ENCODE measurements around the gene MYO1B.

MYO1B gene

GRCh38 chr2:191296083-191297006, 51.1 kb downstream of the MYO1B start:
- DNase-seq (ENCODE audit: extremely low read depth in 1 of 2, low read depth in 1 of 2): no peak

GRCh38 chr2:191297033-191297432, 51.8 kb downstream of the MYO1B start:
- DNase-seq (ENCODE audit: extremely low read depth in 1 of 2, low read depth in 1 of 2): no peak

DNA sequence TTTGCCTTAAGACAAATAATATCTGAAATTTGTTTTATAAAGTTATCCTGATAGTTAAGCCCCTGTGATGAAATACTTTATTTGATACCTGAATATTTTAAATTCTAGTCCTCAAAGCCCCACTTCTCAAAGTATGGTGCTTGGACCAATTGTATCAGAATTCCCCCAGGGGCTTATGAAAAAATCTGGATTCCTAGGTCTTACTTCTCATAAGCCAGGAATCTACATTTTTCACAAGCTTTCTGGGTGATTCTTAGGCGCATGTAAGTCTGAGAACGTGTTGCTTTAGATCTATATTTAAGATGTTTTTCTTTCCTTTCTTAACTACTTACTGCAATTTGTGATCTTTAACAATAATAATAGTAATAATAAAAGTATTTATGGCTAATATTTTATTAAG, 53.1 kb downstream of the MYO1B start:
- DNase-seq (ENCODE audit: extremely low read depth in 1 of 2, low read depth in 1 of 2): no peak

DNA sequence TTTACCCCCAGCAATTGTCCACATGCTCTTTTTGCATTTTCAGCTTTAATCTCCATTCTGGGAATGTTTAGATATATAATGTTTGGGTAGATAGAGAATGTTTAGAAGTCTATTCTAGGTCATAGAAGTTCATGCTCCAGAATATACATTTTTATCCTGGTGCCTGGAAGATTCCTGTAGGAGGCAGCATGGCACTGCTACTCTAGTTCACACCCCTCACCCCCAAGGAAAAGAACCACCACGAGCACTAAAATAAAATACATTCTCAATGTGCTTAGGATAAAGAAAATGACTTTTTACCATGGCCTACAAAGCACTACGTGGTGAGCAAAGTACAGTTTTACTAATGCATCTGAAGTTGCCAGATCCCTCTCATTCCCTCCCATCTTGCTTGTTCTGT, 53.8 kb downstream of the MYO1B start:
- DNase-seq (ENCODE audit: extremely low read depth in 1 of 2, low read depth in 1 of 2): no peak

DNA sequence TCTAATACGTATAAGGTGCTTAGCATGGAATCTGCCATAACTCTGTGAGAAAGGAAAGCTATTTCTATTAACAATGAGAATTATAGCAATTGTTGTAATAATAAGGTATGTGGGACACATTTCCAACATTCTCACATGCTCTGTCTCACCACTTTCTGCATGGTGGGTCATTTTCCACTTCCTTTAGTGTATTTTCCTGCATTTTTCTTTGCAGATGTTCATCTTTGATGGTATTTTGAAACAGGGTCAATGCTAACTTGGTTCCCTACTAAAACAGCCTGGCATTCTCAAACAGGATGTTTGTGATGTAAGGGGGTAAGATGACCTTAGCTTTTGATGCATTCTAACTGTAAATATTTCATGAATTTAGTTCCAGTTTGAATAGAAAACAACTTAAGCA, 54.7 kb downstream of the MYO1B start:
- DNase-seq (ENCODE audit: extremely low read depth in 1 of 2, low read depth in 1 of 2): no peak

GRCh38 chr2:191301971-191302370, 56.8 kb downstream of the MYO1B start:
- DNase-seq (ENCODE audit: extremely low read depth in 1 of 2, low read depth in 1 of 2): no peak

DNA sequence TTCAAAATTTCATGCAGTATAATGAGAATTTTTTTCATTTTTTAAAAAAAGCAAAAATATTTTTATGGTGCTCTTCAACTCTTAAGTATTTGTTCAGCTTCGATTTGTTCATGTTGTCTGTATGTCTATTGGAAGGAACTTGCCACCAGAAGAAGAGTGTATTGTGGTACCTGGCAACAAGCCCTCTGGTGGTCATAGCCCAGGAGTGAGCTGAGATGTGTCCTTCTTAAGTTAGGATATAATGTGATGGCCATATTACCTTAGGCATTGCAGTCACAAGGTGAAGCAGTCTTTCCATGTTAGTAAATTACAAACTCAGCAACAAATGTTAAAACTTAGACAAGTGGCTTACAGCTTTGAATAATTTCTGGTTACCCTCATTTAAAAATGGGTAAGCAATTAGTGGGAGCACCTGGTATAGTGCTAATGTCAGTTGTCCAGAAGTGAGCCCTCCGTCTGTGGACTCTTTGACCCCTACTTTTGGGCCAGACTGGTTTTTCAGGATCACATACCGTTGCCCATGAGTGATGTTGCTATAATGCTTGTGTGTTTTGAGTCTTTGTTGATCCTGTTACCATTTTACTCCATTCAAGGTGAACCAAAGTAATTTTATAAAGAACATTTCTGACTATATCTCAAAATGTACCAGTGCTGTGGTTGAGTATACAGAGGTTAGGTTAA, 57.4 kb downstream of the MYO1B start:
- DNase-seq (ENCODE audit: extremely low read depth in 1 of 2, low read depth in 1 of 2): no peak

DNA sequence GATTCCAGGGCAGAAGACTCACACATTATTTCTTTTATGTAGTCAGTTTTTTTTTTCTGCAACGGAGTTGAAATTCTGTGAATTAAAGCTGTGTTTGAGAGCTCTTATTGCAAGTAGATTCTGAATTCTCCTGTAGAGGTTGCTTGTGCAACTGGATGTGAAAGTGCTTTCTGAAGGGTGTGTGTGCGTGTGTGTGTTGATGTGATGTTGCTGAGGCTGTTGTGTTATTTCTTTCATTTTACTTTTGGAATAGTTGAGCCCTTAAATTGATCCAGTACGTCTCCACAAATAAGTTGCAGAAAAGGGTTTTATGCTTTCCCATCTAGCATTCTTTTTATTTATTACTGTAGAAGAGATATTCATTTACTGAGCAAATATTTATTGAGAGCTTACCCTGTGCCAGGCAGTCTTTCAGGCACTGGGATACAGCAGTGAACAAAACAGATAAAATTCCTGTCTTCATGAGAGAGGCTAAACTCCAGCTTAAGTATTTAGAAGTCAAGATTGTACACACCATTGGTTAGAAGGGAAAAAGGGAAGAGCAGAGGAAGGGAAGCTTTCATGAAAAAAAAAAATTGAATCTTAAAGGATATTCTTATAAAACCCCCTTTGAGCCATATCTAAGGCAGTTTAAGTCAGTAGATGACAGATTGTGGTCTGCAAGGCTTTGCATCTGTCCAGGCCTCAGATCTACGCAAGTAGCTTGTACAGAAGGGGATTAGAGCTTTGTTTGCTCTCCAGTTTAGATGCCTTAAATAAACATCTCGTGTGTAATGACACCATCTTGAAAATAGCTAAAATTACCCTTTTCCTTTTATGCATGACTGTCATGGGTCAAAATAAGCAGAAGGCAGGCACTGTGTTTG, 58.2 kb downstream of the MYO1B start:
- DNase-seq (ENCODE audit: extremely low read depth in 1 of 2, low read depth in 1 of 2): no peak

- DNase-seq (ENCODE audit: extremely low read depth in 1 of 2, low read depth in 1 of 2): no peak
Observed at GRCh38 chr2:191304939-191305875, 60.0 kb downstream of the MYO1B start.

GRCh38 chr2:191308026-191308425, 62.8 kb downstream of the MYO1B start:
- no peak for DNase-seq (ENCODE audit: extremely low read depth in 1 of 2, low read depth in 1 of 2)

DNA sequence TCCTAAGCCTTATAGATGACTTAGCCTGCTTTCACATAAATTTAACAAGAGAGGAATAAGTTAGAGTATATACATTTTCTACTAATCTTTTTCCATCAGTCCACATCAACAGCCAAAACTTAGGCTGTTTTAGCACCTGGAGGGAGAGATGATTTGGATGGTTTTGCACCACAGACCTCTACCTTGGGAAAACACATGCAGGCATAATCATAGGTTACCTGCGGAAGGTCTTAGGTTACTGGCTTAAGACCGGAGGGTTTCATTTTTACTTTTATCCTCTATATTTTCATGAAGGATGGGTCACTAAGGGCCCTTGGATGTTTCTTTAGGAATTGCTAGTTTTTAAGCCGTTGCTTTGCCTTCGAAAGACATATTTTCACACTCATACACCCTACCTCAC, 66.0 kb downstream of the MYO1B start:
- no peak for DNase-seq (ENCODE audit: extremely low read depth in 1 of 2, low read depth in 1 of 2)

DNA sequence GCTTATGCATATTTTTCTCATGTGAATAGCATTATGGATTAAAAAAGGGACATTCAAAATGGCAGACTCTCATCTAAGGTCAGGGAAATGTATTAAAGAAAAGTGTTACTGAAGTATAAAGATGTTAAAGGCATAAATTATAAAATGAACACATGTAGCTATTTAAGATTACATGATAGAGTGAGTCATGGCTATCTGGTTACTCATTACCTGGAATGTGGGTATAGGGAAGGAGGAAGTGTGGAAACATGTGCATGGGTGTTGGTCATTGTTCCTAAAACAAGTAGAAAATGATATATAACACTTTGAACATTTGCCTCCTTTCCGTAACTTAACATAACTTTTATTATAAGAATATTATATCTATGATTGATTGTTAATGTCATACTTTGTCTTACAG, 66.4 kb downstream of the MYO1B start:
- DNase-seq (ENCODE audit: extremely low read depth in 1 of 2, low read depth in 1 of 2): no peak

DNA sequence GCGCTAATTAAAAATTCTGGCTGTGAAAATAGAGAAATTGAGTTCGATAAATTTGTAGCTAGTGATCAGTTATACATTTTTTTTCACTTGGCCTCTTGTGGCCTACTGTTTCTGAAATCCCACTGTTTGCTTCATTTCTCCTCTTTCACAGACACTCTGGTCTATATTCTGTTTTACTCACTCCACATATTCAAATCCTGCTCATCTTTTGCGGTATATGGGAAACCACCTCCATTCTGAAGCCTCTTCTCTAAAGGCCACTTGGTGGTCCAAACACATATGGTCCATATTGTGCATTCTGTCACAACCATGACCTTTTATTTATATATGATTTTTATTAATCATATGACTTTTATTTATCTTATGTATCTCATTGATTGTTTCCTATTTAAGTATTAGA, 67.0 kb downstream of the MYO1B start:
- no peak for DNase-seq (ENCODE audit: extremely low read depth in 1 of 2, low read depth in 1 of 2)

DNA sequence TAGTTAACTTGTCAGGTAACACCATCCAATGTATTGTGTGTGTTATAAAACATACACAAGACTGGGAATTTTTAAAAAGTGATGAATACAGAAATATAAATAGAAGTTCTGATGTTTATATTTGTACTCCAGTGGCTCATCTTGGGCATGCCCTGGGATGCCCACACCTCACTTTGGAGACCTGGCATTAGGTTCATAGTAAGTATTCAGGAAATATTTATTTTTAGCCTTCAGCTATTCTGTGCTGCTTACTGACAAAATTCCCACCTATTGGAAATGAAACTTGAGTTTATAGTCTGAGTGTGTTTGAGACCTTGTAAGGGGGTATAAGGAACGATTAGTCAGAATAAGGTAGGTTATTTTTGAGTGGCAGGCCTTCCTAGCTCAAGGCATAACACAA, 67.5 kb downstream of the MYO1B start:
- no peak for DNase-seq (ENCODE audit: extremely low read depth in 1 of 2, low read depth in 1 of 2)

- DNase-seq (ENCODE audit: extremely low read depth in 1 of 2, low read depth in 1 of 2): no peak
Observed at GRCh38 chr2:191314697-191315364, 69.6 kb downstream of the MYO1B start.

DNA sequence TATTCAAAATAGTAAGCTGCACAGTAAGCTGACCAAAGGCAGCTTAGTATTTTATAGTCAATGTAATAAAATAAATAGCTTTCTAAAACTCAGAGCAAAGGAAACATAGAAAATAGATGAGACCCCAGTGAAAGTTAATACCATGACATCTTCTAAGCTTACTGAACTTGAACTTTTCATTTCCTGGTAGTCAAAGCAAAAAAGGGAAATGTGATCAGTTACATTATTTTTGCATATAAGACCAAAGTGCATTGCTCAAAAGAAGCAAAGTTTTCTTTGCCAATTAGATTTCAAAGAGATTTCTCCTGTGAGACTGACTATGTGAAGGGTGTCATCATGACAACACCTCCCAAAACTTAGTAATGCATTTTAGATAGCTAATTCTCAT, 70.2 kb downstream of the MYO1B start:
- no peak for DNase-seq (ENCODE audit: extremely low read depth in 1 of 2, low read depth in 1 of 2)

- no peak for DNase-seq (ENCODE audit: extremely low read depth in 1 of 2, low read depth in 1 of 2)
Observed at GRCh38 chr2:191316246-191316994, 71.2 kb downstream of the MYO1B start.

- DNase-seq (ENCODE audit: extremely low read depth in 1 of 2, low read depth in 1 of 2): no peak
Observed at GRCh38 chr2:191318037-191318728, 73.0 kb downstream of the MYO1B start.

DNA sequence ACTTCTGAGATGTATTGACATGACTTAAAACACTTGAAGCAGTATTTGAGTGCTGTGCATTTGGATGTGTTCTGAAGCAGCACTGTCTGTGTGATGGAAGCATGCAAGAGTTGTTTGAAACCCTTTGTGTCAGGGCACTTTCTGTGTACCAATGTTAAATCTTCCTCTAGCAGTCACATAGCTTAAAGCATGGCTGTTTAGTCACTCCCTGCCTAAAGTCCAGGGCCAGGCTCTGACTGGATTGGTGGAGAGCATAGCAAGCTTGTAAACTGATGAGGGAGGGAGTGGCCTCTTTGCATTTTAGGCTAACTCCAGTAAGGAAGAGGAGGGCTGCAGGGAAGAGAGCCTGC, 73.5 kb downstream of the MYO1B start:
- no peak for DNase-seq (ENCODE audit: extremely low read depth in 1 of 2, low read depth in 1 of 2)
